IMR-90 (cell line): Measurements from ENCODE around the gene MALAT1. TPM values are rescaled to one million over a fixed set of nuclear protein-coding genes. Genes with fewer than 3 reads are reported as not detected.

Experiments
- ATAC-seq: fragments of 200-7000 bp; cut with Tn5 transposase; 2 replicates; pipeline ENCODE4 v1.9.1; 2020; ENCODE audit warnings: low read depth, mild to moderate bottlenecking, moderate library complexity
- BruUV-seq: library from RNA; stranded (reverse); fragments of 400-500 nt; replicated peaks from 2 replicates; lab custom pipeline; 2021; lab: Mats Ljungman, UMichigan
- CTCF ChIA-PET: fragments of 300-600 bp; formaldehyde crosslinking; extraction: SDS; loops from one replicate; lab custom pipeline; 2021; ENCODE audit warnings: antibody characterized with exemption; lab: Yijun Ruan, JAX
- POLR2A ChIA-PET: fragments of 300-600 bp; sonication (Branson Sonifier 250); formaldehyde crosslinking; loops from one replicate; lab custom pipeline; 2022; ENCODE audit warnings: antibody characterized with exemption; ENCODE audit not compliant: unreplicated experiment; lab: Charles Lee
- DNase-seq: peaks from one replicate; pipeline ENCODE4 v3.0.0; 2013
- H2AFZ ChIP-seq: replicated peaks from 2 replicates; pipeline ENCODE3; 2013; ENCODE audit warnings: low read length, mild to moderate bottlenecking; ENCODE audit not compliant: poor library complexity
- H2AK5ac ChIP-seq: 2 replicates; pipeline ENCODE4 v1.6.1; 2013; ENCODE audit warnings: low read depth, low read length, inconsistent platforms
- H2AK9ac ChIP-seq: replicated peaks from 2 replicates; pipeline ENCODE3; 2013; ENCODE audit warnings: mild to moderate bottlenecking, low read depth, low read length, moderate library complexity; ENCODE audit not compliant: poor library complexity
- H2BK120ac ChIP-seq: 2 replicates; pipeline ENCODE4 v1.6.1; 2013; ENCODE audit warnings: low read depth, low read length, inconsistent platforms
- H2BK15ac ChIP-seq: 3 replicates; pipeline ENCODE4 v1.6.1; 2013; ENCODE audit warnings: low read depth, low read length, inconsistent platforms
- H2BK20ac ChIP-seq: 2 replicates; pipeline ENCODE4 v1.6.1; 2013; ENCODE audit warnings: low read depth, mild to moderate bottlenecking, inconsistent platforms, low read length, moderate library complexity
- H2BK5ac ChIP-seq: 2 replicates; pipeline ENCODE4 v1.6.1; 2013; ENCODE audit warnings: mild to moderate bottlenecking, low read depth, low read length, inconsistent platforms; ENCODE audit not compliant: poor library complexity, severe bottlenecking
- H3K14ac ChIP-seq: replicated peaks from 2 replicates; pipeline ENCODE4 v1.6.1; 2013; ENCODE audit warnings: low read depth, low read length, inconsistent platforms
- H3K18ac ChIP-seq: 2 replicates; pipeline ENCODE4 v1.6.1; 2013; ENCODE audit warnings: low read depth, low read length, control low read depth
- H3K23ac ChIP-seq: 2 replicates; pipeline ENCODE4 v1.6.1; 2013; ENCODE audit warnings: low read depth, low read length, inconsistent platforms
- H3K27ac ChIP-seq: 2 replicates; pipeline ENCODE4 v1.5.1; 2013; ENCODE audit warnings: mild to moderate bottlenecking, control low read depth, low read length; ENCODE audit not compliant: insufficient read depth
- H3K27me3 ChIP-seq: 2 replicates; pipeline ENCODE4 v1.6.1; 2013; ENCODE audit warnings: low read length; ENCODE audit not compliant: control insufficient read depth, insufficient read depth
- H3K36me3 ChIP-seq: 2 replicates; pipeline ENCODE4 v1.6.1; 2013; ENCODE audit warnings: low read length, mixed read lengths; ENCODE audit not compliant: control insufficient read depth, insufficient read depth
- H3K4ac ChIP-seq: 2 replicates; pipeline ENCODE4 v1.6.1; 2013; ENCODE audit warnings: low read depth, low read length, inconsistent platforms
- H3K4me1 ChIP-seq: 2 replicates; pipeline ENCODE4 v1.6.1; 2013; ENCODE audit warnings: low read length, mixed read lengths; ENCODE audit not compliant: control insufficient read depth, insufficient read depth
- H3K4me2 ChIP-seq: 2 replicates; pipeline ENCODE4 v1.6.1; 2013; ENCODE audit warnings: low read depth, mild to moderate bottlenecking, control low read depth, low read length, moderate library complexity
- H3K4me3 ChIP-seq: 2 replicates; pipeline ENCODE4 v1.5.1; 2013; ENCODE audit warnings: low read depth, mild to moderate bottlenecking, control low read depth, low read length, moderate library complexity; ENCODE audit not compliant: insufficient read depth
- H3K56ac ChIP-seq: 2 replicates; pipeline ENCODE4 v1.6.1; 2013; ENCODE audit warnings: low read length, inconsistent platforms; ENCODE audit not compliant: insufficient read depth; ENCODE audit errors: extremely low read depth
- H3K79me1 ChIP-seq, 2 experiments: 2 replicates each; pipeline ENCODE4 v1.6.1; 2013; ENCODE audit warnings: low read length in 2 of 2, inconsistent platforms in 1 of 2, low read depth in 1 of 2
- H3K9ac ChIP-seq: 2 replicates; pipeline ENCODE4 v1.6.1; 2013; ENCODE audit warnings: low read depth, low read length, control low read depth
- H3K9me1 ChIP-seq: 2 replicates; pipeline ENCODE4 v1.6.1; 2013; ENCODE audit warnings: low read length, inconsistent platforms; ENCODE audit not compliant: insufficient read depth
- H3K9me3 ChIP-seq: 2 replicates; pipeline ENCODE4 v1.6.1; 2013; ENCODE audit warnings: low read length; ENCODE audit not compliant: control insufficient read depth, insufficient read depth
- H4K20me1 ChIP-seq: 2 replicates; pipeline ENCODE4 v1.6.1; 2013; ENCODE audit warnings: low read length, inconsistent platforms; ENCODE audit not compliant: insufficient read depth
- H4K5ac ChIP-seq: 2 replicates; pipeline ENCODE4 v1.6.1; 2013; ENCODE audit warnings: mild to moderate bottlenecking, low read depth, low read length, control low read depth
- H4K8ac ChIP-seq, 2 experiments: 2 replicates each; pipeline ENCODE4 v1.6.1; 2013; ENCODE audit warnings: low read depth in 2 of 2, low read length in 2 of 2, control low read depth in 1 of 2, inconsistent platforms in 1 of 2
- H4K91ac ChIP-seq: 2 replicates; pipeline ENCODE4 v1.6.1; 2013; ENCODE audit warnings: low read depth, low read length, inconsistent platforms; ENCODE audit not compliant: insufficient read depth
- BHLHE40 ChIP-seq: fragments of 150-350 bp; IDR thresholded peaks from 2 replicates; pipeline ENCODE4 v1.6.1; 2016; ENCODE audit warnings: mild to moderate bottlenecking, low read depth, low read length
- CEBPB ChIP-seq: IDR thresholded peaks from 2 replicates; pipeline ENCODE4 v1.6.1; 2012; ENCODE audit warnings: low read depth, low read length, improper control_type of control experiment
- CHD1 ChIP-seq: IDR thresholded peaks from 2 replicates; pipeline ENCODE4 v1.6.1; 2012; ENCODE audit warnings: low read depth, low read length, improper control_type of control experiment
- FOS ChIP-seq: fragments of 150-350 bp; IDR thresholded peaks from 2 replicates; pipeline ENCODE4 v1.6.1; 2016; ENCODE audit warnings: low read depth, low read length
- MAZ ChIP-seq: IDR thresholded peaks from 2 replicates; pipeline ENCODE4 v1.6.1; 2012; ENCODE audit warnings: low read depth, mild to moderate bottlenecking, low read length, improper control_type of control experiment, moderate library complexity, borderline replicate concordance
- MXI1 ChIP-seq: IDR thresholded peaks from 2 replicates; pipeline ENCODE4 v1.6.1; 2012; ENCODE audit warnings: low read depth, mild to moderate bottlenecking, low read length, moderate library complexity, borderline replicate concordance
- NFE2L2 ChIP-seq: fragments of 150-350 bp; IDR thresholded peaks from 2 replicates; pipeline ENCODE4 v1.6.1; 2016; ENCODE audit warnings: low read depth, mild to moderate bottlenecking, low read length
- POLR2A ChIP-seq: IDR thresholded peaks from 2 replicates; pipeline ENCODE4 v1.6.1; 2012; ENCODE audit warnings: mild to moderate bottlenecking, low read depth, low read length
- RAD21 ChIP-seq: IDR thresholded peaks from 2 replicates; pipeline ENCODE4 v1.6.1; 2012; ENCODE audit warnings: low read length, improper control_type of control experiment
- RCOR1 ChIP-seq: IDR thresholded peaks from 2 replicates; pipeline ENCODE4 v1.6.1; 2012; ENCODE audit warnings: mild to moderate bottlenecking, low read length, improper control_type of control experiment; ENCODE audit not compliant: insufficient replicate concordance
- WGBS, 2 experiments: methylation state at CpG; one replicate each; pipeline versions ENCODE4 v1.1.5 to v1.1.7; 2013; ENCODE audit warnings: missing lambda C conversion rate in 2 of 2; ENCODE audit not compliant: insufficient read length in 1 of 2; ENCODE audit errors: extremely low coverage in 2 of 2; 5-methylcytosine and 5-hydroxymethylcytosine counted together
- dilution Hi-C: fragments of 300-500 bp; cut with HindIII; formaldehyde crosslinking; loops from one replicate; pipeline ENCODE4 v1.14.3; 2018; ENCODE audit warnings: low sequenced_read_pairs; ENCODE audit not compliant: unreplicated experiment
- in situ Hi-C: fragments of 300-500 bp; cut with MboI; formaldehyde crosslinking; loops from 3 replicates; pipeline ENCODE4 v1.14.3; 2019; ENCODE audit warnings: low sequenced_read_pairs, inconsistent platforms, mixed read lengths
- intact Hi-C: fragments of 100-400 bp; cut with micrococcal nuclease; formaldehyde crosslinking; loops from 2 replicates; pipeline ENCODE4 v1.10.0; 2022
- polyA plus RNA-seq, 3 experiments: library from polyadenylated mRNA; depleted of rRNA; stranded (reverse); fragments of >200 nt; gene quantifications; 2 replicates each; pipeline ENCODE4 v1.2.3, GENCODE V29; 2012; ENCODE audit warnings: low replicate concordance in 1 of 3
- total RNA-seq: library from RNA; depleted of rRNA; stranded (reverse); fragments of >200 nt; gene quantifications from 2 replicates; pipeline ENCODE4 v1.2.3, GENCODE V29; 2012

MALAT1 gene
- total and polyA plus RNA-seq, 2 of the 4 experiments (the other 2 are of a cell fraction) = 636 to 3,569 TPM

- Histone ChIP-seq H4K5ac (no peak overlapping the region), H3K14ac (peak overlapping the region; percentile 26), H2AK9ac (no peak overlapping the region), H3K4me2 (peak overlapping the region; percentile 74), H3K4me1 (no peaks in the 10 kb centered on the region), H2AK5ac (no peak overlapping the region), H3K4me3 (peak overlapping the region; percentile 72), H4K8ac (no peak overlapping the region), H2BK5ac (peak overlapping the region; percentile 84), H3K36me3 (peaks cover 51% of the 10 kb centered on the region), H3K79me1 (peaks cover 0 to 26% of the 10 kb centered on the region in 2 experiments; a peak in 2 of 4 replicates), H4K20me1 (peaks cover 86% of the 10 kb centered on the region), H3K56ac (peak overlapping the region; percentile 62), H3K18ac (peak overlapping the region; percentile 18; the same call in 1 of the 2 replicates), H2AFZ (no peak overlapping the region), H3K9me3 (no peaks in the 10 kb centered on the region), H3K23ac (peak overlapping the region; percentile 1; the same call in 1 of the 2 replicates), H3K27ac (peak overlapping the region; percentile 44; the same call in 1 of the 2 replicates), H2BK120ac (no peak overlapping the region), H3K27me3 (no peaks in the 10 kb centered on the region), H3K9me1 (no peaks in the 10 kb centered on the region), H2BK15ac (no peak overlapping the region), H3K9ac (peak overlapping the region; percentile 97), H3K4ac (no peak overlapping the region), H2BK20ac (no peak overlapping the region), H4K91ac (no peak overlapping the region)
- in situ Hi-C loops (no loop called here), dilution Hi-C loops (no loop called here), intact Hi-C loops (no loop called here)
- POLR2A ChIA-PET = interaction anchor here (0.5 to 14.2 kb wide), 10 partner anchors 14 to 744 kb away, joined by 3 to 494 read pairs (median 5); partner anchors contain the start of genes NEAT1 and ZNRD2
- BruUV-seq = no TSS peak
- ATAC-seq (no peak), DNase-seq (peak; percentile 59)
- WGBS, 2 experiments = 7% methylated on average over 3 of the region's 3 CpGs; no CpG with 5 or more reads in 1 of the 2 experiments
- CTCF ChIA-PET = no interaction called here
- TF ChIP-seq CEBPB (no peak), MXI1 (no peak), NFE2L2 (no peak), MAZ (no peak), FOS (no peak), RAD21 (no peak), POLR2A (no peak), BHLHE40 (no peak), CHD1 (no peak), RCOR1 (no peak)
Observed at GRCh38 chr11:65503949-65504673, 5.3 kb downstream of the MALAT1 start.
